ENCODE results near the gene SENP1.

GRCh38 chr12:48043771-48044170 is 62.1 kb downstream of the SENP1 start:
- no peak for TF ChIP-seq MXI1 (IDR thresholded peaks at IDR 0.05; ENCODE audit: borderline replicate concordance, low read depth, low read length)
- no peak for TF ChIP-seq CTCF (conservative IDR thresholded peaks at IDR 0.05; ENCODE audit: low read depth, low read length)
- no peak for TF ChIP-seq POLR2A (IDR thresholded peaks at IDR 0.05; ENCODE audit: low read depth, low read length)
- no peak for TF ChIP-seq CEBPB (IDR thresholded peaks at IDR 0.05; ENCODE audit: low read depth, low read length)
- no peak for TF ChIP-seq FOS (IDR thresholded peaks at IDR 0.05; ENCODE audit: low read depth, low read length)
- no peak for TF ChIP-seq MAFK (IDR thresholded peaks at IDR 0.05; ENCODE audit: low read depth, low read length)
- no peak for TF ChIP-seq SMC3 (IDR thresholded peaks at IDR 0.05; ENCODE audit: low read depth, low read length)
- no peak for TF ChIP-seq RCOR1 (IDR thresholded peaks at IDR 0.05; ENCODE audit: insufficient replicate concordance, low read length)
- TF ChIP-seq CHD1 (IDR thresholded peaks at IDR 0.05; ENCODE audit: low read depth, low read length) = no peak

Measured in IMR-90 (cell line).